B cell (primary cell): Measurements from ENCODE around the gene NLRP5. TPM values are rescaled to one million over a fixed set of nuclear protein-coding genes. Genes with fewer than 3 reads are reported as not detected.

Source experiments
- ATAC-seq: fragments of 200-7000 bp; cut with Tn5 transposase; one replicate; pipeline ENCODE4 v1.10.0; 2021; ENCODE audit warnings: low read depth, mild to moderate bottlenecking, moderate number of reproducible peaks, moderate library complexity
- CTCF ChIA-PET: fragments of 350-600 bp; sonication (Branson Sonifier 250); formaldehyde crosslinking; loops from one replicate; lab custom pipeline; 2021; ENCODE audit warnings: antibody characterized with exemption, inconsistent platforms; lab: Charles Lee
- POLR2A ChIA-PET: fragments of 350-600 bp; sonication (Branson Sonifier 250); formaldehyde crosslinking; loops from one replicate; lab custom pipeline; 2021; ENCODE audit warnings: antibody characterized with exemption; lab: Charles Lee
- DNase-seq: peaks from one replicate; pipeline ENCODE4 v3.0.0; 2013
- H2AFZ ChIP-seq: 2 replicates; pipeline ENCODE4 v1.6.1; 2012; ENCODE audit warnings: mild to moderate bottlenecking, low read depth, low read length; ENCODE audit not compliant: insufficient read depth, poor library complexity, severe bottlenecking
- H3K27ac ChIP-seq, 2 donors: 1 replicate in 1 of 2; 2 replicates in 1 of 2; pipeline ENCODE4 v1.5.1; 2012 to 2013; ENCODE audit warnings: low read length in 2 of 2, mild to moderate bottlenecking in 2 of 2, moderate library complexity in 1 of 2
- H3K27me3 ChIP-seq, 4 experiments: fragments of 200-600 bp in 1 of 4; sonication (generic) in 1 of 4; replicated peaks in 1 of 4; 1 replicate in 2 of 4; 2 replicates in 2 of 4; pipeline versions ENCODE4 v1.6.1 to v1.7.0; 2013 to 2016; ENCODE audit warnings: low read length in 3 of 4, mild to moderate bottlenecking in 2 of 4, mixed read lengths in 1 of 4, moderate library complexity in 1 of 4; ENCODE audit not compliant: insufficient read depth in 4 of 4, control insufficient read depth in 3 of 4; ENCODE audit errors: control extremely low read depth in 1 of 4
- H3K36me3 ChIP-seq, 2 experiments: replicated peaks in 1 of 2; 1 replicate in 1 of 2; 2 replicates in 1 of 2; pipeline versions ENCODE4 v1.6.1 to v1.7.1; 2013; ENCODE audit warnings: low read length in 1 of 2; ENCODE audit not compliant: insufficient read depth in 2 of 2, control insufficient read depth in 1 of 2; ENCODE audit errors: control extremely low read depth in 1 of 2, extremely low read depth in 1 of 2
- H3K4me1 ChIP-seq, 2 donors: fragments of 200-600 bp in 1 of 2; sonication (generic) in 1 of 2; 1 replicate in 1 of 2; 2 replicates in 1 of 2; pipeline versions ENCODE4 v1.5.1 to v1.6.1; 2013 to 2017; ENCODE audit warnings: low read length in 2 of 2; ENCODE audit not compliant: control insufficient read depth in 2 of 2, insufficient read depth in 2 of 2
- H3K4me2 ChIP-seq: replicated peaks from 2 replicates; pipeline ENCODE3; 2012; ENCODE audit warnings: mild to moderate bottlenecking, low read depth, low read length; ENCODE audit not compliant: poor library complexity, severe bottlenecking
- H3K4me3 ChIP-seq, 5 experiments: fragments of 200-600 bp in 1 of 5; sonication (generic) in 1 of 5; 1 replicate in 3 of 5; 2 replicates in 2 of 5; pipeline versions ENCODE4 v1.5.1 to v1.7.0; 2011 to 2016; ENCODE audit warnings: low read length in 4 of 5, mild to moderate bottlenecking in 4 of 5, low read depth in 2 of 5, control low read depth in 1 of 5, moderate library complexity in 1 of 5; ENCODE audit not compliant: insufficient read depth in 1 of 5; ENCODE audit errors: control extremely low read depth in 1 of 5, extremely low read depth in 1 of 5
- H3K79me2 ChIP-seq: fragments of 200-600 bp; sonication (generic); one replicate; pipeline ENCODE4 v1.6.0; 2016; ENCODE audit warnings: low read length; ENCODE audit not compliant: control insufficient read depth, insufficient read depth
- H3K9ac ChIP-seq: fragments of 200-600 bp; sonication (generic); 2 replicates; pipeline ENCODE4 v1.6.1; 2017; ENCODE audit warnings: mild to moderate bottlenecking, low read length, moderate library complexity
- H3K9me3 ChIP-seq, 3 donors: one replicate each; pipeline versions ENCODE4 v1.6.1 to v1.7.1; 2013; ENCODE audit warnings: low read length in 2 of 3; ENCODE audit not compliant: control insufficient read depth in 2 of 3, insufficient read depth in 1 of 3; ENCODE audit errors: control extremely low read depth in 1 of 3
- H4K20me1 ChIP-seq: 2 replicates; pipeline ENCODE4 v1.6.0; 2012; ENCODE audit warnings: mild to moderate bottlenecking, low read length; ENCODE audit not compliant: insufficient read depth, control insufficient read depth, poor library complexity, severe bottlenecking
- H3K27ac Mint-ChIP-seq: one replicate; pipeline ENCODE4 v1.8.0; 2021; ENCODE audit warnings: mixed read lengths
- H3K27me3 Mint-ChIP-seq: one replicate; pipeline ENCODE4 v1.8.0; 2021; ENCODE audit warnings: mixed read lengths
- H3K4me1 Mint-ChIP-seq: one replicate; pipeline ENCODE4 v1.8.0; 2021; ENCODE audit warnings: mixed read lengths
- H3K4me3 Mint-ChIP-seq: one replicate; pipeline ENCODE4 v1.8.0; 2021; ENCODE audit warnings: mixed read lengths
- H3K9me3 Mint-ChIP-seq: one replicate; pipeline ENCODE4 v1.8.0; 2022; ENCODE audit warnings: mixed read lengths; ENCODE audit not compliant: insufficient read depth
- EZH2 ChIP-seq: IDR thresholded peaks from 2 replicates; pipeline ENCODE4 v1.6.1; 2012; ENCODE audit warnings: borderline replicate concordance, low read depth, mild to moderate bottlenecking, moderate library complexity, low read length; ENCODE audit not compliant: insufficient read depth, poor library complexity, severe bottlenecking
- WGBS: methylation state at CpG from one replicate; pipeline ENCODE4 v1.1.5; 2013; ENCODE audit warnings: missing lambda C conversion rate; ENCODE audit not compliant: insufficient coverage; 5-methylcytosine and 5-hydroxymethylcytosine counted together
- intact Hi-C: fragments of 100-400 bp; cut with micrococcal nuclease; formaldehyde crosslinking; loops from one replicate; pipeline ENCODE4 v1.10.0; 2022
- polyA plus RNA-seq: library from polyadenylated mRNA; depleted of rRNA; stranded (reverse); fragments of >200 nt; gene quantifications from 2 replicates; pipeline ENCODE4 v1.2.3, GENCODE V29; 2012
- total RNA-seq, 2 donors: library from RNA; stranded (reverse); fragments of 120-200 nt in 1 of 2; gene quantifications; 1 replicate in 1 of 2; 2 replicates in 1 of 2; pipeline versions ENCODE4 v1.2.3 to v1.2.4, GENCODE V29; 2013 to 2022
- TF ChIP-seq, protein P1 (sequence below): fragments of 200-600 bp; IDR thresholded peaks from one replicate; pipeline ENCODE4 v1.8.0; 2022; ENCODE audit warnings: antibody characterized with exemption, mild to moderate bottlenecking

The NLRP5 gene
- total and polyA plus RNA-seq, 2 donors (not counting 1 experiment from before 2014, with no cell fraction given): not detected

DNA sequence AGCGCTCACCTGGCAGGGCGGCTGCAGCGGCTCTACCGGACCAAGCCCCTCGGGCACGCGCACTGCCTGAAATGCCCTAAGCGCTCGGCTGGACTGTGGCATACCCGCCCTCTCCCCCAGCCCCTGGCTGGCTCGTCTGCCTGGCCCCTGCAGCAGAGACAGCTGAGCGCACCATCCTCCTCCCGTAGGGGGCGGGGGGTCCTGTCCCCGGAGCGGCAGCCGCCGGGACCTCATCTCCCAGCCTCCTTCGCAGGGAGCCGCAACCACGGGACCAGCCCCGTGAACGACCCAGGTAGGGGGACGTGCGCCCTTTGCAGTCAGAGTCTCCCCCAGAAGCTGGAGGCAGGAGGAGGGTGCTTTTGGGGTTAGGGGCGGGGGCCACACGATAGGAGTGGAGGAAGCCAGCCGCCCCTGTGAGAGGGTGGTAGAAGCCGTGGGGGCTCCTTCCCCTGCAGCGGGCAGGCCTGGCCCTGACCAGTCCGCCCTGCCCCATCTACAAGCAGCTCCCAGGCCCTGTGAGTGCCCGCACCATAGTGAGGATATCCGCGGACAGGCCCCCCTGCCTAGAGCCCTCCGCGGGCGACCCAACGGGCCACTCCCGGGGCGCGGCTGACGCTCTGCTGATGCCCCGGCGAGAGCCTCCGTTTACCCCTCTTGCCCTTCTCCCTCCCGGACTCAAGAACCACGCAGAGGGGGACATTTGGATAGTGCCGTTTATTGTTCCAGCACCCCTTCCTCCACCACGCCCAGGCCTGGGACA is 100.3 kb downstream of the NLRP5 start:
- no peak for TF ChIP-seq EZH2
- TF ChIP-seq, protein P1, sequence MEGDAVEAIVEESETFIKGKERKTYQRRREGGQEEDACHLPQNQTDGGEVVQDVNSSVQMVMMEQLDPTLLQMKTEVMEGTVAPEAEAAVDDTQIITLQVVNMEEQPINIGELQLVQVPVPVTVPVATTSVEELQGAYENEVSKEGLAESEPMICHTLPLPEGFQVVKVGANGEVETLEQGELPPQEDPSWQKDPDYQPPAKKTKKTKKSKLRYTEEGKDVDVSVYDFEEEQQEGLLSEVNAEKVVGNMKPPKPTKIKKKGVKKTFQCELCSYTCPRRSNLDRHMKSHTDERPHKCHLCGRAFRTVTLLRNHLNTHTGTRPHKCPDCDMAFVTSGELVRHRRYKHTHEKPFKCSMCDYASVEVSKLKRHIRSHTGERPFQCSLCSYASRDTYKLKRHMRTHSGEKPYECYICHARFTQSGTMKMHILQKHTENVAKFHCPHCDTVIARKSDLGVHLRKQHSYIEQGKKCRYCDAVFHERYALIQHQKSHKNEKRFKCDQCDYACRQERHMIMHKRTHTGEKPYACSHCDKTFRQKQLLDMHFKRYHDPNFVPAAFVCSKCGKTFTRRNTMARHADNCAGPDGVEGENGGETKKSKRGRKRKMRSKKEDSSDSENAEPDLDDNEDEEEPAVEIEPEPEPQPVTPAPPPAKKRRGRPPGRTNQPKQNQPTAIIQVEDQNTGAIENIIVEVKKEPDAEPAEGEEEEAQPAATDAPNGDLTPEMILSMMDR: no peak
- Histone ChIP-seq H3K4me3 (no peak overlapping the region), H3K27me3 (no peaks in the 10 kb centered on the region), H3K9ac (no peak overlapping the region), H3K36me3 (peaks cover 0 to 16% of the 10 kb centered on the region in 2 experiments), H3K4me2 (no peak overlapping the region), H3K9me3 (no peaks in the 10 kb centered on the region), H4K20me1 (peaks cover 64% of the 10 kb centered on the region), H2AFZ (no peak overlapping the region), H3K79me2 (peaks cover 18% of the 10 kb centered on the region), H3K4me1 (peaks cover 0 to 2% of the 10 kb centered on the region in 2 donors), H3K27ac (no peak overlapping the region)
- no peaks in the 10 kb centered on the region for H3K9me3 Mint-ChIP-seq
- no peak overlapping the region for H3K4me3 Mint-ChIP-seq
- no peak for ATAC-seq
- POLR2A ChIA-PET: no interaction called here
- CTCF ChIA-PET: interaction anchor here (1.6 to 2.2 kb wide), 3 partner anchors 18 to 165 kb away, joined by 3 to 7 read pairs (median 5); no protein-coding TSS in a partner anchor
- intact Hi-C loops: no loop called here
- WGBS: 93% methylated on average over 47 of the region's 49 CpGs
- no peaks in the 10 kb centered on the region for H3K27me3 Mint-ChIP-seq
- no peak for DNase-seq
- peaks cover 3% of the 10 kb centered on the region for H3K4me1 Mint-ChIP-seq
- H3K27ac Mint-ChIP-seq: no peak overlapping the region
